Measurements from ENCODE around the gene WDR5B.
"Not testable (repeated sequence)": the region's sequence is repeated elsewhere in the genome, so short reads cannot be mapped to it uniquely, and the experiment has no call there.

WDR5B gene

DNA sequence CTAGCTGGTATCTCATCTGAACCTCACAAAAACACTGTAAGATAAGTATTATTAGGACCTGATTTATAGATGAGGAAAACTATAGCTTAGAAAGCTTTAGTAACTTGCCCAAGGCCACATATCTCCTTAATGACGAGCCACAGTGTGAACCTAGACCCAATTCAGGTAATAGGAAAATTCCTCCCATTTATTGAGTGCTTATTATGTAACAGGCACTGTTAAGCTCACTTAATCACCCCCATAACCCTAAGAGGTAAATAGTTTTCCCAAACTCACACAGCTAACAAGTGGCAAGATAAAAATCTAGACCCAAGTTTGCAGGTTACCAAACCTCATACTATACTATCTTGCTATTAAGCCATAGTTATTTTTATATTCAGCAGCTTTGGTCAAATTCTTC, 7.9 kb downstream of the WDR5B start:
- no peak for DNase-seq

DNA sequence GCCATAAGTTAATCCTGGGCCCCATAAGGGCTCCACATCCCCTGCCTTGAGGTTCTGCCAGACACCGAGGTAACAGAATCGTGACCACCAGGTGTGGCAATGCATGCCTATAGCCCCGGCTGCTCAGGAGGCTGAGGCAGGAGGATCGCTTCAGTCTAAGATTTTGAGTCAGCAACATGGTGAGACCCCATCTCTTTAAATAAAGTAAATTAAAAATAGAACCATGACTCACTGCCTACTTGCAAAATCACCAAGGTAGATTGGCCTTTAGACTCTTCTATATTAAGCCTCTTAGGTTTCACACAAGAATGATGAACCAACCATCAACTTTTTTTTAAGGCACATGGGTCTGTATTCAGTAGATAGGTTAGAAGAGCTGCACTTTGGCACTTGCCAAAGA, 9.7 kb downstream of the WDR5B start:
- no peak for DNase-seq

GRCh38 chr3:122405015-122405414, 10.8 kb downstream of the WDR5B start:
- DNase-seq, result no peak

DNA sequence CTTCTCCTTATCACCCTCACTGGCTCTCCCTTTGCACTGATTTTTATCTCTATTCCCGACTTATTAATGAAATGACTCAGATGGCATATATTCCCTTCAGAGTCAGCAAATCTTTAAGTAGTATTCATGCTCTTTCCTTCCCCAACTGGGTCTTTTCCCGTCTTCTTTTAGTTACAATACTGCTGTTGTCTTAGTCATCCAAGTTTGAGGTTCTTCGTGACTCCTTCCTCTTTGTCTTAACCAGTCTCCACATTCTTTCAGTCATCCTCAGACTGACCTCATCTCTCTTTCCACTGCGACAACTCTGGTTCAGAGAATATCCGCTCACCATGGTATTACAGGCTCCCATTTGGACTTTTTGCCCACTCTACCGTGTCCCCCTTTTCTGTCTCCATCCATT, 12.4 kb downstream of the WDR5B start:
- no peak for DNase-seq

DNA sequence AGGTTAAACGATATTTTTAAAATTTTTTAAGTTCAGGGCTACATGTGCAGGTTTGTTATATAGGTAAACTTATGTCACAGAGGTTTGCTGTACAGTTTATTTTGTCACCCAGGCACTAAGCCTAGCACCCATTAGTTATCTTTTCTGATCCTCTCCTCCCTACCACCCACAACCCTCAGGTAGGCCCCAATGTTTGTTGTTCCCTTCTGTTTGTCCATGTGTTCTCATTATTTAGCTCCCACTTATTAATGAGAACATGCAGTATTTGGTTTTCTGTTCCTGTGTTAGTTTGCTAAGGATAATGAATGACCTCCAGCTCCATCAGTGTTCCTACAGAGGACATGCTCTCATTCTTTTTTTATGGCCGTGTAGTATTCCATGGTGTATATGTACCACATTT, 16.9 kb downstream of the WDR5B start:
- DNase-seq, result no peak

- DNase-seq, result no peak
Measured at GRCh38 chr3:122397201-122397600, 18.7 kb downstream of the WDR5B start.

DNA sequence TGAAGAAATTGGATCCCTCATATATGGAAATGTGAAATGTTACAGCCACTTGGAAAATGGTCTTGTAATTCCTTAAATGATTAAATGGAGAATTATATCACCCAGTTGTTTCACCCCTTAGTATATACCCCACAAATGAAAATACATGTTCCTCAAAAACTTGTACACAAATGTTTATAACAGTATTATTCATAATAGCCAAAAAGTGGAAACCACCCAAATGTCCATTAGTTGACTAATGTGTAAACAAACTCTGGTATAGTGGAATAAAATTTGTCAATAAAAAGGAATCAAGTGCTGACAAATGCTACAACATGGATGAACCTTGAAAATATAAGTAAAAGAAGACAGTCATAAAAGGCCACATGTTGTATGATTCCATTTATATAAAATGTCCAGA, 19.4 kb downstream of the WDR5B start:
- no peak for DNase-seq

GRCh38 chr3:122395582-122395981, 20.3 kb downstream of the WDR5B start:
- DNase-seq, result no peak

GRCh38 chr3:122394173-122394572, 21.7 kb downstream of the WDR5B start:
- no peak for DNase-seq

DNA sequence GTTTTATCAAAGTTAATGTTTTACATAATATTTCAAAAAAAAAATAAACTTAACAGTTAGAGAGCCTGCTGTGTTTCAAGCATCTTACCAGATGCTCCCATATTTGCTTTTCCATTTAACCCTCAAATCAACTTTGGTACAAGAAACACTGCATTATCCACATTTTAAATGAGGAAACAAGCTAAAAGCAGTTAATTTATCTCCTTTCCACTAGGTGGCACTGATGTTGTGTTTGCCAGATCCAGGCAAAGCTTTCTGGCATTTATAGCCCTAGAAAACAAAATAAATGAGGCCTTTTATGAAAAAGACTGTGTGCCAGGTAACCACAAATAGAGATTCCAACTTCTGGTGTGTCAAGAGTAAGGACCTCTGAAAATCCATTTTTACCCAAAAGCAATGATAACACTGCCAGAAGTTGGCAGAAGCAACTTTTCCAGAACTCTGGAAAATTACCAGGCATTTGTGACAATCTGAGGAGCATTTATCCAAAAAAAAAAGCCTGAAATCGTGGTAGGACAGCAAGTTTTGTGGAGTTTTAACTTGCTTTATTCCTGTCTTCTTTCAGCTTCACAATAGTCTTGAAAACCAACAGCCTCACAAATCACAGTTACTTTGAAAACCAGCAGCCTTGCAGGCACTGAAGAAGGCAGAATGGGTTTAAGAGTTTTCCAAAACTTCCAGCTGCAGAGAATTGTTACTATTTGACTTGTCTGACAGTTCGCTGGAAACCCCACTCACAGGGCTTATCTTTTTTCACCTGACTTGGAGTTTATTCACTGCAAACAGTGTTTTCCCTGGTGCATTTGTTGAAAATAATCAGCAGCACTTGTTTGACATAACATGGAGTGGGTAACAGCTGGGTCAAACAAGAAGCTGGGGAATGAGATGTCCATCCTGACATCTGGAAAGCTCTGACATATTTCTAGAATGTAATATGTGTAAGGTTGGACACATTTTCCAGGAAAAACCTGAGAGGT, 22.7 kb downstream of the WDR5B start:
- DNase-seq, result peak; percentile 79

DNA sequence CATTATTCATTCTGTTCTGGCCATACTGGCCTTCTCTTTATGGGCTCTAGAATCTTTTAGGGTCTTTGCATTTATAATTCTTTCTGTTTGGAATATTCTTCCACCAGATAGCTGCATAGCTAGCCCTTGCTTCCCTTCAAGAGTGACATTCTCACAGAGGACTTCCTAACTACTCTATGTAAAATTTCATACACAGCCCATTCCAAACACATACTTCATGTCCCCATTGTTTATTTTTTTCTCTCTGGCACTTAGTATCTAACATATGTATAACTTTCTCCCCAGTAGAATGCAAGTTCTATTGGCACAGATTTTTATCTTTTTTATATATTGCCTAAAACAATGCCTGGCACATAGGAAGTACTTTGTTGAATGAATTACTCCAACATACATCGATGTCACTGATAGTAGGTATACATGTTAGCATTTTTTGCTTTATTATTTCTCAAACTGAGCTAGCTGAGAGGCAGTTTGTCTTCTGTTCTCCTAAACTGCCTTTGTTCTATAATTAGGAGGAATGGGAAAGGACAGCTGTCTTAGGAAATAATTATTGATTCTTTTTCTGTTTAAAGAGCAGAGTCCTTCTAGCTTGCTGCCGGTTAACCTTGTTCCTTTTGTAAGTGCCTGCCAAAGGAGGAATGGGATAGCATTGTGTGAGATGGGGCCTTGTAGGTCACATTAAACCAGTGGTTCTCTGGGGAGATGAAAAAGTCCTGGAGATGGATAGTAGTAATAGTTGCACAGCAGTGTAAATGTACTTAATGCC, 24.0 kb downstream of the WDR5B start:
- no peak for DNase-seq

GRCh38 chr3:122390665-122391064, 25.2 kb downstream of the WDR5B start:
- DNase-seq, result no peak

GRCh38 chr3:122389892-122390291, 26.0 kb downstream of the WDR5B start:
- DNase-seq, result no peak

DNA sequence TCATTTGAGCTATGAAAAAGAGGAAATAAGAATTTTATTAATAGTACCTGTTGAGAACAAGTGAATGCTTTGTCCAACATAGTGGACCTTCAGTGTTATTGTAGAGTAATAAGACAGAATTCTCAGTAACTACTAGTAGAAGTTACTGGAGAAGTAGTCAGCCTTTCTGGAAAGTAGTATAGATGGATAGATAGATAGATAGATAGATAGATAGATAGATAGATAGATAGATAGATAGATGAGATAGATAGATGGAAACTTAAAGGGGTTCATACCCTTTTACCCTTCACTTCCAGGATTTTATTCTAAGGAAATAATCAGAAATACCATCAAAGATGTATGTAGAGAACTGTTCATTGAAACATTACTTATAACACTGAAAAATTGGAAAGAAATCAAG, 26.7 kb downstream of the WDR5B start:
- no peak for DNase-seq

- no peak for DNase-seq
Measured at GRCh38 chr3:122387709-122388108, 28.2 kb downstream of the WDR5B start.

DNA sequence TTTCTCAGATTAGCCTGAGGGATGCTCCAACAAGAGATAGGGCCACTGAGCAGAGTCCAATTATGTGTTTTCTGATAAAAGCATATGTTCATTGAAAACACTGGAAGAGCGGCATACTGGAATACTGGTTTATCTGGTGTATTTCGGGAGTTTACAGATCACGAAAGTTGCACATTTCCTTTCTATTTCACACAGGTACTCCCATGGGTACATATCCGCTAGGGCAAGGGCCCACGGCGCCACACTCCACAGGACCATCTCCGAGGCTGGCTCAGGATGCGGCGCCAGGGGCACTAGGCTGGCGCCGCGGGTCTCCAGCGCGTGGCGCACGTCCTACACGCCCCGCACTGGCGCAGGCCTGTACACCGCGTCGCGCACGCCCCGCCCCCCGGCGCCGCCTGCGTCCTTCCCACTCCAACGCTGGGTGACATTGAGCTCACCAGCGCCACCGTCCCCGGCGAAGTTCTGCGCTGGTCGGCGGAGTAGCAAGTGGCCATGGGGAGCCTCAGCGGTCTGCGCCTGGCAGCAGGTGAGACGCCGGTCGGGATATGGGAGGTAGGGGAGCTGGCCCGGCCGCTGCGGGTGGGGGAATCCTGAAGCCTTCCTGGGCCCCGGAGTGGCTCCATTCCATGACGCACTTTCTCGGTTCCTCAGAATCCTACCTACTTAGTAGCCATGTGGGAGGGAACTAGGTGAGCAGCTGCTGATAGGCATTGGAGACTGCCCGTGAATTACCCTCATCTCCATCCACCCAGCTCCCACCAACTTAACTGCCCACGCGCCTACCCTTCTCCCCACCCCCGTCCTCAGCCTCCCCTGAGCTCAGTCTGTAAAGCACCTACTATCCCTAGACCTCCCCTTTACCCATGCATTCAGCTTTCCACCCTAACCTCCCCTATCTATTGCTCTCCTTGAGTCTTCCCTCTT, 31.8 kb downstream of the WDR5B start, which contains the start of gene FAM162A:
TSS of gene FAM162A (plus strand) at position 412 of the 927 bp plus-strand sequence. CDS start at position 496, 84 bp downstream.
- DNase-seq, result peak; percentile 98

- peak; percentile 96 for DNase-seq
Measured at GRCh38 chr3:122382888-122383666, 32.8 kb downstream of the WDR5B start, which contains the start of gene MIX23. Gene MIX23 (minus strand): TSS chr3:122383231. CDS start chr3:122383224, 7 bp downstream.

DNA sequence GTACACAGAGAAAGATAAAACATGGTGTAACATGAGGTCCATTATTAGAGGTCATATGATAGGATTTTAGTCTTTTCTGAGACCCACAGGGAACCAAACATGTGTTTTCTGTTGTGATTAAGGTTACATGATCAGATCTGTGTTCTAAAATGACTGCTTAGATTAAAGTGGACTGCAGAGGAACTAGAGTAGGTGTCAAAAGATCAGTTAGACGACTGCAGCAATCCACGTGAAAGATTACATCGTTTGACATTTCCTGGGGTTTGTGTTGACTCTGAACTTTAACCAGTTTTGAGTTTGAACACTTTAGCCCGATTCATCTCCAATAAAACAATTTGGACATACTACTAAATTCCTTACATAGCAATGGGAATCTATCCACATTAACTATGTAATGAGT, 37.9 kb downstream of the WDR5B start:
- DNase-seq, result no peak

- no peak for DNase-seq
Measured at GRCh38 chr3:122374034-122374433, 41.8 kb downstream of the WDR5B start.

GRCh38 chr3:122366379-122366749, 49.5 kb downstream of the WDR5B start:
- DNase-seq, result no peak

- DNase-seq, result not testable (repeated sequence)
Measured at GRCh38 chr3:122365582-122366378, 50.1 kb downstream of the WDR5B start.

Measured in NCI-H1105 treated with DMSO at 0.1 percent for 48 hours (cell line).